ENCODE measurements around the gene RAB31. TPM values are rescaled to one million over a fixed set of nuclear protein-coding genes. Genes with fewer than 3 reads are reported as not detected.

RAB31 gene
- total and polyA plus RNA-seq, 2 donors from 2014 or later = 17.3 to 77.1 TPM

- Histone ChIP-seq H3K27me3 (ENCODE audit: control insufficient read depth, insufficient read depth, low read length) (no peaks in the 10 kb centered on the region), H3K4me3 (ENCODE audit: low read length in 3 of 3) (no peak overlapping the region), H3K9me3 (ENCODE audit: control insufficient read depth in 2 of 3, insufficient read depth in 1 of 3, low read length in 3 of 3) (no peaks in the 10 kb centered on the region), H3K9ac (ENCODE audit: low read length in 3 of 3) (no peak overlapping the region), H3K27ac (ENCODE audit: low read depth in 2 of 2, low read length in 2 of 2) (no peak overlapping the region), H3K4me1 (ENCODE audit: control insufficient read depth in 2 of 3, insufficient read depth in 2 of 3, low read depth in 1 of 3, low read length in 3 of 3) (peaks cover 2 to 18% (median 10%) of the 10 kb centered on the region in 3 donors), H3K36me3 (ENCODE audit: control insufficient read depth in 2 of 3, insufficient read depth in 3 of 3, low read length in 3 of 3) (no peaks in the 10 kb centered on the region)
- DNase-seq (no peak), FAIRE-seq (no peak)
- no peak for TF ChIP-seq CTCF (IDR thresholded peaks at IDR 0.05; ENCODE audit: borderline replicate concordance, extremely low read depth, insufficient read depth)
- intact Hi-C loops (cut with DNase I) = no loop called here
Measured at GRCh38 chr18:9739516-9739915, 31.4 kb downstream of the RAB31 start.

- FAIRE-seq = no peak
- H3K27me3 ChIP-seq (ENCODE audit: control insufficient read depth, insufficient read depth, low read length) = no peaks in the 10 kb centered on the region
- no peak overlapping the region for H3K9ac ChIP-seq (ENCODE audit: low read length in 3 of 3)
- no peak for DNase-seq
- H3K36me3 ChIP-seq (ENCODE audit: control insufficient read depth in 2 of 3, insufficient read depth in 3 of 3, low read length in 3 of 3) = no peaks in the 10 kb centered on the region
- H3K9me3 ChIP-seq (ENCODE audit: control insufficient read depth in 2 of 3, insufficient read depth in 1 of 3, low read length in 3 of 3) = no peaks in the 10 kb centered on the region
- no peak for TF ChIP-seq CTCF (IDR thresholded peaks at IDR 0.05; ENCODE audit: borderline replicate concordance, extremely low read depth, insufficient read depth)
- no peak overlapping the region for H3K4me3 ChIP-seq (ENCODE audit: low read length in 3 of 3)
- intact Hi-C loops (cut with DNase I) = no loop called here
- peaks cover 2 to 18% (median 10%) of the 10 kb centered on the region in 3 donors for H3K4me1 ChIP-seq (ENCODE audit: control insufficient read depth in 2 of 3, insufficient read depth in 2 of 3, low read depth in 1 of 3, low read length in 3 of 3)
- H3K27ac ChIP-seq (ENCODE audit: low read depth in 2 of 2, low read length in 2 of 2) = no peak overlapping the region
Measured at GRCh38 chr18:9740071-9740470, 32.0 kb downstream of the RAB31 start.

- intact Hi-C loops (cut with DNase I) = no loop called here
- TF ChIP-seq CTCF (IDR thresholded peaks at IDR 0.05; ENCODE audit: borderline replicate concordance, extremely low read depth, insufficient read depth) = no peak
- Histone ChIP-seq H3K4me1 (ENCODE audit: control insufficient read depth in 2 of 3, insufficient read depth in 2 of 3, low read depth in 1 of 3, low read length in 3 of 3) (peaks cover 2 to 18% (median 10%) of the 10 kb centered on the region in 3 donors), H3K27me3 (ENCODE audit: control insufficient read depth, insufficient read depth, low read length) (no peaks in the 10 kb centered on the region), H3K36me3 (ENCODE audit: control insufficient read depth in 2 of 3, insufficient read depth in 3 of 3, low read length in 3 of 3) (no peaks in the 10 kb centered on the region), H3K4me3 (ENCODE audit: low read length in 3 of 3) (no peak overlapping the region), H3K27ac (ENCODE audit: low read depth in 2 of 2, low read length in 2 of 2) (no peak overlapping the region), H3K9me3 (ENCODE audit: control insufficient read depth in 2 of 3, insufficient read depth in 1 of 3, low read length in 3 of 3) (no peaks in the 10 kb centered on the region), H3K9ac (ENCODE audit: low read length in 3 of 3) (no peak overlapping the region)
- FAIRE-seq (no peak), DNase-seq (no peak)
Measured at GRCh38 chr18:9741406-9741792, 33.3 kb downstream of the RAB31 start.
